IMR-90 (cell line): ENCODE results near the gene IL13RA1. TPM values are rescaled to one million over a fixed set of nuclear protein-coding genes. Genes with fewer than 3 reads are reported as not detected.
A peak's percentile ranks its signal among the peaks of the same experiment; 100 is the strongest.

ENCODE experiments used
- ATAC-seq: fragments of 200-7000 bp; cut with Tn5 transposase; 2 replicates; pipeline ENCODE4 v1.9.1; 2020; ENCODE audit warnings: low read depth, mild to moderate bottlenecking, moderate library complexity
- BruUV-seq: library from RNA; stranded (reverse); fragments of 400-500 nt; replicated peaks from 2 replicates; lab custom pipeline; 2021; lab: Mats Ljungman, UMichigan
- CTCF ChIA-PET: fragments of 300-600 bp; formaldehyde crosslinking; extraction: SDS; loops from one replicate; lab custom pipeline; 2021; ENCODE audit warnings: antibody characterized with exemption; lab: Yijun Ruan, JAX
- POLR2A ChIA-PET: fragments of 300-600 bp; sonication (Branson Sonifier 250); formaldehyde crosslinking; loops from one replicate; lab custom pipeline; 2022; ENCODE audit warnings: antibody characterized with exemption; ENCODE audit not compliant: unreplicated experiment; lab: Charles Lee
- DNase-seq: peaks from one replicate; pipeline ENCODE4 v3.0.0; 2013
- H2AFZ ChIP-seq: replicated peaks from 2 replicates; pipeline ENCODE3; 2013; ENCODE audit warnings: low read length, mild to moderate bottlenecking; ENCODE audit not compliant: poor library complexity
- H2AK5ac ChIP-seq: 2 replicates; pipeline ENCODE4 v1.6.1; 2013; ENCODE audit warnings: low read depth, low read length, inconsistent platforms
- H2AK9ac ChIP-seq: replicated peaks from 2 replicates; pipeline ENCODE3; 2013; ENCODE audit warnings: mild to moderate bottlenecking, low read depth, low read length, moderate library complexity; ENCODE audit not compliant: poor library complexity
- H2BK120ac ChIP-seq: 2 replicates; pipeline ENCODE4 v1.6.1; 2013; ENCODE audit warnings: low read depth, low read length, inconsistent platforms
- H2BK15ac ChIP-seq: 3 replicates; pipeline ENCODE4 v1.6.1; 2013; ENCODE audit warnings: low read depth, low read length, inconsistent platforms
- H2BK20ac ChIP-seq: 2 replicates; pipeline ENCODE4 v1.6.1; 2013; ENCODE audit warnings: low read depth, mild to moderate bottlenecking, inconsistent platforms, low read length, moderate library complexity
- H2BK5ac ChIP-seq: 2 replicates; pipeline ENCODE4 v1.6.1; 2013; ENCODE audit warnings: mild to moderate bottlenecking, low read depth, low read length, inconsistent platforms; ENCODE audit not compliant: poor library complexity, severe bottlenecking
- H3K14ac ChIP-seq: replicated peaks from 2 replicates; pipeline ENCODE4 v1.6.1; 2013; ENCODE audit warnings: low read depth, low read length, inconsistent platforms
- H3K18ac ChIP-seq: 2 replicates; pipeline ENCODE4 v1.6.1; 2013; ENCODE audit warnings: low read depth, low read length, control low read depth
- H3K23ac ChIP-seq: 2 replicates; pipeline ENCODE4 v1.6.1; 2013; ENCODE audit warnings: low read depth, low read length, inconsistent platforms
- H3K27ac ChIP-seq: 2 replicates; pipeline ENCODE4 v1.5.1; 2013; ENCODE audit warnings: mild to moderate bottlenecking, control low read depth, low read length; ENCODE audit not compliant: insufficient read depth
- H3K27me3 ChIP-seq: 2 replicates; pipeline ENCODE4 v1.6.1; 2013; ENCODE audit warnings: low read length; ENCODE audit not compliant: control insufficient read depth, insufficient read depth
- H3K36me3 ChIP-seq: 2 replicates; pipeline ENCODE4 v1.6.1; 2013; ENCODE audit warnings: low read length, mixed read lengths; ENCODE audit not compliant: control insufficient read depth, insufficient read depth
- H3K4ac ChIP-seq: 2 replicates; pipeline ENCODE4 v1.6.1; 2013; ENCODE audit warnings: low read depth, low read length, inconsistent platforms
- H3K4me1 ChIP-seq: 2 replicates; pipeline ENCODE4 v1.6.1; 2013; ENCODE audit warnings: low read length, mixed read lengths; ENCODE audit not compliant: control insufficient read depth, insufficient read depth
- H3K4me2 ChIP-seq: 2 replicates; pipeline ENCODE4 v1.6.1; 2013; ENCODE audit warnings: low read depth, mild to moderate bottlenecking, control low read depth, low read length, moderate library complexity
- H3K4me3 ChIP-seq: 2 replicates; pipeline ENCODE4 v1.5.1; 2013; ENCODE audit warnings: low read depth, mild to moderate bottlenecking, control low read depth, low read length, moderate library complexity; ENCODE audit not compliant: insufficient read depth
- H3K56ac ChIP-seq: 2 replicates; pipeline ENCODE4 v1.6.1; 2013; ENCODE audit warnings: low read length, inconsistent platforms; ENCODE audit not compliant: insufficient read depth; ENCODE audit errors: extremely low read depth
- H3K79me1 ChIP-seq, 2 experiments: 2 replicates each; pipeline ENCODE4 v1.6.1; 2013; ENCODE audit warnings: low read length in 2 of 2, inconsistent platforms in 1 of 2, low read depth in 1 of 2
- H3K9ac ChIP-seq: 2 replicates; pipeline ENCODE4 v1.6.1; 2013; ENCODE audit warnings: low read depth, low read length, control low read depth
- H3K9me1 ChIP-seq: 2 replicates; pipeline ENCODE4 v1.6.1; 2013; ENCODE audit warnings: low read length, inconsistent platforms; ENCODE audit not compliant: insufficient read depth
- H3K9me3 ChIP-seq: 2 replicates; pipeline ENCODE4 v1.6.1; 2013; ENCODE audit warnings: low read length; ENCODE audit not compliant: control insufficient read depth, insufficient read depth
- H4K20me1 ChIP-seq: 2 replicates; pipeline ENCODE4 v1.6.1; 2013; ENCODE audit warnings: low read length, inconsistent platforms; ENCODE audit not compliant: insufficient read depth
- H4K5ac ChIP-seq: 2 replicates; pipeline ENCODE4 v1.6.1; 2013; ENCODE audit warnings: mild to moderate bottlenecking, low read depth, low read length, control low read depth
- H4K8ac ChIP-seq, 2 experiments: 2 replicates each; pipeline ENCODE4 v1.6.1; 2013; ENCODE audit warnings: low read depth in 2 of 2, low read length in 2 of 2, control low read depth in 1 of 2, inconsistent platforms in 1 of 2
- H4K91ac ChIP-seq: 2 replicates; pipeline ENCODE4 v1.6.1; 2013; ENCODE audit warnings: low read depth, low read length, inconsistent platforms; ENCODE audit not compliant: insufficient read depth
- BHLHE40 ChIP-seq: fragments of 150-350 bp; IDR thresholded peaks from 2 replicates; pipeline ENCODE4 v1.6.1; 2016; ENCODE audit warnings: mild to moderate bottlenecking, low read depth, low read length
- CEBPB ChIP-seq: IDR thresholded peaks from 2 replicates; pipeline ENCODE4 v1.6.1; 2012; ENCODE audit warnings: low read depth, low read length, improper control_type of control experiment
- CHD1 ChIP-seq: IDR thresholded peaks from 2 replicates; pipeline ENCODE4 v1.6.1; 2012; ENCODE audit warnings: low read depth, low read length, improper control_type of control experiment
- CTCF ChIP-seq: conservative IDR thresholded peaks from 2 replicates; pipeline ENCODE4 v1.5.1; 2012; ENCODE audit warnings: mild to moderate bottlenecking, low read depth, low read length, improper control_type of control experiment
- FOS ChIP-seq: fragments of 150-350 bp; IDR thresholded peaks from 2 replicates; pipeline ENCODE4 v1.6.1; 2016; ENCODE audit warnings: low read depth, low read length
- MAFK ChIP-seq: IDR thresholded peaks from 2 replicates; pipeline ENCODE4 v1.6.1; 2012; ENCODE audit warnings: low read depth, low read length, improper control_type of control experiment
- MAZ ChIP-seq: IDR thresholded peaks from 2 replicates; pipeline ENCODE4 v1.6.1; 2012; ENCODE audit warnings: low read depth, mild to moderate bottlenecking, low read length, improper control_type of control experiment, moderate library complexity, borderline replicate concordance
- POLR2A ChIP-seq: IDR thresholded peaks from 2 replicates; pipeline ENCODE4 v1.6.1; 2012; ENCODE audit warnings: mild to moderate bottlenecking, low read depth, low read length
- RAD21 ChIP-seq: IDR thresholded peaks from 2 replicates; pipeline ENCODE4 v1.6.1; 2012; ENCODE audit warnings: low read length, improper control_type of control experiment
- RCOR1 ChIP-seq: IDR thresholded peaks from 2 replicates; pipeline ENCODE4 v1.6.1; 2012; ENCODE audit warnings: mild to moderate bottlenecking, low read length, improper control_type of control experiment; ENCODE audit not compliant: insufficient replicate concordance
- RFX5 ChIP-seq: IDR thresholded peaks from 2 replicates; pipeline ENCODE4 v1.8.0; 2012; ENCODE audit warnings: low read depth, mild to moderate bottlenecking, low read length, moderate library complexity
- SMC3 ChIP-seq: fragments of 150-350 bp; IDR thresholded peaks from 2 replicates; pipeline ENCODE4 v1.6.1; 2016; ENCODE audit warnings: low read depth, mild to moderate bottlenecking, antibody characterized with exemption, low read length, moderate library complexity
- WGBS, 2 experiments: methylation state at CpG; one replicate each; pipeline versions ENCODE4 v1.1.5 to v1.1.7; 2013; ENCODE audit warnings: missing lambda C conversion rate in 2 of 2; ENCODE audit not compliant: insufficient read length in 1 of 2; ENCODE audit errors: extremely low coverage in 2 of 2; 5-methylcytosine and 5-hydroxymethylcytosine counted together
- dilution Hi-C: fragments of 300-500 bp; cut with HindIII; formaldehyde crosslinking; loops from one replicate; pipeline ENCODE4 v1.14.3; 2018; ENCODE audit warnings: low sequenced_read_pairs; ENCODE audit not compliant: unreplicated experiment
- in situ Hi-C: fragments of 300-500 bp; cut with MboI; formaldehyde crosslinking; loops from 3 replicates; pipeline ENCODE4 v1.14.3; 2019; ENCODE audit warnings: low sequenced_read_pairs, inconsistent platforms, mixed read lengths
- intact Hi-C: fragments of 100-400 bp; cut with micrococcal nuclease; formaldehyde crosslinking; loops from 2 replicates; pipeline ENCODE4 v1.10.0; 2022
- polyA plus RNA-seq, 3 experiments: library from polyadenylated mRNA; depleted of rRNA; stranded (reverse); fragments of >200 nt; gene quantifications; 2 replicates each; pipeline ENCODE4 v1.2.3, GENCODE V29; 2012; ENCODE audit warnings: low replicate concordance in 1 of 3
- total RNA-seq: library from RNA; depleted of rRNA; stranded (reverse); fragments of >200 nt; gene quantifications from 2 replicates; pipeline ENCODE4 v1.2.3, GENCODE V29; 2012
- TF ChIP-seq, protein P1 (sequence below): fragments of 150-350 bp; IDR thresholded peaks from 2 replicates; pipeline ENCODE4 v1.6.1; 2016; ENCODE audit warnings: low read depth, mild to moderate bottlenecking, low read length, moderate library complexity, borderline replicate concordance
- TF ChIP-seq, protein P2 (sequence below): fragments of 150-350 bp; IDR thresholded peaks from 2 replicates; pipeline ENCODE4 v1.6.1; 2017; ENCODE audit warnings: mild to moderate bottlenecking, antibody characterized with exemption, low read length, low read depth

IL13RA1 gene
- total and polyA plus RNA-seq, 2 of the 4 experiments (the other 2 are of a cell fraction), result 24.2 to 31.7 TPM

GRCh38 chrX:118807151-118808017 is 80.0 kb downstream of the IL13RA1 start:
- H3K4me3 ChIP-seq, result no peak overlapping the region
- no peak overlapping the region for H2BK120ac ChIP-seq
- H3K18ac ChIP-seq, result no peak overlapping the region
- peak overlapping the region; percentile 47 for H2AFZ ChIP-seq
- intact Hi-C loops (loop anchor here (1.0 to 10.0 kb wide), 3 partner anchors 163 to 353 kb away; no protein-coding TSS in a partner anchor), in situ Hi-C loops (loop anchor here (25.0 kb wide), 1 partner anchor 345 kb away; no protein-coding TSS in a partner anchor), dilution Hi-C loops (no loop called here)
- no peaks in the 10 kb centered on the region for H3K4me1 ChIP-seq
- H2BK20ac ChIP-seq, result no peak overlapping the region
- H2BK5ac ChIP-seq, result no peak overlapping the region
- H3K56ac ChIP-seq, result 0 out of 2 replicates have a peak overlapping the region, but pooled peaks have one; percentile 31
- DNase-seq (peak; percentile 52), ATAC-seq (peak; percentile 90)
- H3K9me1 ChIP-seq, result no peaks in the 10 kb centered on the region
- no peaks in the 10 kb centered on the region for H4K20me1 ChIP-seq
- peaks cover 2% of the 10 kb centered on the region for H3K27me3 ChIP-seq
- H4K8ac ChIP-seq, result no peak overlapping the region
- no peak overlapping the region for H3K9ac ChIP-seq
- H2AK5ac ChIP-seq, result no peak overlapping the region
- H2BK15ac ChIP-seq, result no peak overlapping the region
- H3K14ac ChIP-seq, result no peak overlapping the region
- H3K4me2 ChIP-seq, result no peak overlapping the region
- H3K4ac ChIP-seq, result no peak overlapping the region
- H3K79me1 ChIP-seq, result no peaks in the 10 kb centered on the region
- H3K27ac ChIP-seq, result no peak overlapping the region
- 0% methylated on average over 1 of the region's 4 CpGs; no CpG with 5 or more reads in 1 of the 2 experiments for WGBS, 2 experiments
- no peaks in the 10 kb centered on the region for H3K9me3 ChIP-seq
- TF ChIP-seq MAFK (no peak), BHLHE40 (no peak), RFX5 (no peak), CTCF (peak; percentile 73), RCOR1 (no peak), SMC3 (peak; percentile 87), CHD1 (no peak), MAZ (no peak), POLR2A (no peak), CEBPB (no peak), RAD21 (peak; percentile 84), FOS (no peak)
- TF ChIP-seq, protein P1, sequence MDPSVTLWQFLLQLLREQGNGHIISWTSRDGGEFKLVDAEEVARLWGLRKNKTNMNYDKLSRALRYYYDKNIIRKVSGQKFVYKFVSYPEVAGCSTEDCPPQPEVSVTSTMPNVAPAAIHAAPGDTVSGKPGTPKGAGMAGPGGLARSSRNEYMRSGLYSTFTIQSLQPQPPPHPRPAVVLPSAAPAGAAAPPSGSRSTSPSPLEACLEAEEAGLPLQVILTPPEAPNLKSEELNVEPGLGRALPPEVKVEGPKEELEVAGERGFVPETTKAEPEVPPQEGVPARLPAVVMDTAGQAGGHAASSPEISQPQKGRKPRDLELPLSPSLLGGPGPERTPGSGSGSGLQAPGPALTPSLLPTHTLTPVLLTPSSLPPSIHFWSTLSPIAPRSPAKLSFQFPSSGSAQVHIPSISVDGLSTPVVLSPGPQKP, result no peak
- TF ChIP-seq, protein P2, sequence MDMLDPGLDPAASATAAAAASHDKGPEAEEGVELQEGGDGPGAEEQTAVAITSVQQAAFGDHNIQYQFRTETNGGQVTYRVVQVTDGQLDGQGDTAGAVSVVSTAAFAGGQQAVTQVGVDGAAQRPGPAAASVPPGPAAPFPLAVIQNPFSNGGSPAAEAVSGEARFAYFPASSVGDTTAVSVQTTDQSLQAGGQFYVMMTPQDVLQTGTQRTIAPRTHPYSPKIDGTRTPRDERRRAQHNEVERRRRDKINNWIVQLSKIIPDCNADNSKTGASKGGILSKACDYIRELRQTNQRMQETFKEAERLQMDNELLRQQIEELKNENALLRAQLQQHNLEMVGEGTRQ, result no peak
- CTCF ChIA-PET, result interaction anchor here (0.5 to 1.4 kb wide), 8 partner anchors 13 to 176 kb away, joined by 3 to 9 read pairs (median 4); no protein-coding TSS in a partner anchor
- no peak overlapping the region for H4K91ac ChIP-seq
- H4K5ac ChIP-seq, result no peak overlapping the region
- H3K36me3 ChIP-seq, result no peaks in the 10 kb centered on the region
- POLR2A ChIA-PET, result interaction anchor here (0.6 kb wide), 1 partner anchor 22 kb away, joined by 3 read pairs; no protein-coding TSS in a partner anchor
- no peak overlapping the region for H3K23ac ChIP-seq
- no TSS peak for BruUV-seq
- no peak overlapping the region for H2AK9ac ChIP-seq
